NCI-H2029 treated with DMSO at 0.1 percent for 48 hours (cell line): ENCODE measurements around the gene RAB4B.
"Not testable (repeated sequence)": the region's sequence is repeated elsewhere in the genome, so short reads cannot be mapped to it uniquely, and the experiment has no call there.

Experiments used
- DNase-seq: peaks from one replicate; lab custom pipeline; 2025; lab: John Stamatoyannopoulos, UW

The RAB4B gene

GRCh38 chr19:40803857-40804782 is 26.1 kb downstream of the RAB4B start:
- peak; percentile 49 for DNase-seq

- no peak for DNase-seq
Observed at GRCh38 chr19:40804783-40805242, 26.8 kb downstream of the RAB4B start.

- peak; percentile 58 for DNase-seq
Observed at GRCh38 chr19:40805258-40805868, 27.3 kb downstream of the RAB4B start.

GRCh38 chr19:40806423-40807146 is 28.5 kb downstream of the RAB4B start:
- no peak for DNase-seq

GRCh38 chr19:40807147-40808020 is 29.3 kb downstream of the RAB4B start:
- DNase-seq, result no peak

- DNase-seq, result no peak
Observed at GRCh38 chr19:40808021-40808325, 29.9 kb downstream of the RAB4B start.

- no peak for DNase-seq
Observed at GRCh38 chr19:40808497-40808896, 30.4 kb downstream of the RAB4B start.

GRCh38 chr19:40809358-40810086 is 31.5 kb downstream of the RAB4B start:
- DNase-seq, result no peak

GRCh38 chr19:40810160-40810559 is 32.1 kb downstream of the RAB4B start:
- DNase-seq, result no peak

- not testable (repeated sequence) for DNase-seq
Observed at GRCh38 chr19:40810649-40811408, 32.8 kb downstream of the RAB4B start.

- no peak for DNase-seq
Observed at GRCh38 chr19:40811478-40812341, 33.7 kb downstream of the RAB4B start.

- not testable (repeated sequence) for DNase-seq
Observed at GRCh38 chr19:40812571-40812970, 34.5 kb downstream of the RAB4B start.

GRCh38 chr19:40813182-40813581 is 35.1 kb downstream of the RAB4B start:
- DNase-seq, result no peak

- DNase-seq, result no peak
Observed at GRCh38 chr19:40815223-40815622, 37.2 kb downstream of the RAB4B start.

GRCh38 chr19:40818480-40819399 is 40.7 kb downstream of the RAB4B start:
- not testable (repeated sequence) for DNase-seq

GRCh38 chr19:40819479-40820234 is 41.6 kb downstream of the RAB4B start:
- DNase-seq, result not testable (repeated sequence)

- no peak for DNase-seq
Observed at GRCh38 chr19:40822161-40822560, 44.1 kb downstream of the RAB4B start.
